Measurements from ENCODE around the gene RHOT1.
"Not testable (repeated sequence)": the region's sequence is repeated elsewhere in the genome, so short reads cannot be mapped to it uniquely, and the experiment has no call there.

RHOT1 gene

GRCh38 chr17:32178679-32179078, 36.4 kb downstream of the RHOT1 start:
- not testable (repeated sequence) for H3K27ac ChIP-seq (ENCODE audit: low read length, poor library complexity, severe bottlenecking); H2BK12ac ChIP-seq (ENCODE audit: low read length in 2 of 2); H3K79me1 ChIP-seq (replicated peaks; ENCODE audit: low read length, poor library complexity, severe bottlenecking); H3K27me3 ChIP-seq (ENCODE audit: control insufficient read depth in 1 of 2, insufficient read depth in 1 of 2, low read length in 2 of 2); H3K4ac ChIP-seq (ENCODE audit: low read depth in 1 of 2, low read length in 2 of 2); H2BK5ac ChIP-seq (ENCODE audit: low read depth, low read length, poor library complexity, severe bottlenecking); DNase-seq; H3K4me1 ChIP-seq (ENCODE audit: control insufficient read depth, insufficient read depth, low read depth, low read length); H4K91ac ChIP-seq (ENCODE audit: low read length); H3K4me3 ChIP-seq (ENCODE audit: insufficient read depth in 1 of 2, low read depth in 1 of 2, low read length in 2 of 2); H2BK120ac ChIP-seq (ENCODE audit: low read depth, low read length); H2BK15ac ChIP-seq (ENCODE audit: low read depth, poor library complexity, severe bottlenecking); H2AK5ac ChIP-seq (ENCODE audit: low read length, severe bottlenecking); H3K23ac ChIP-seq (ENCODE audit: low read length in 2 of 2); H3K4me2 ChIP-seq (ENCODE audit: low read length, poor library complexity, severe bottlenecking); H3K14ac ChIP-seq (ENCODE audit: low read length in 2 of 2); H3K9ac ChIP-seq (ENCODE audit: low read length); H3K18ac ChIP-seq (ENCODE audit: low read depth in 1 of 2, low read length in 2 of 2); H4K8ac ChIP-seq (ENCODE audit: low read length); H2AFZ ChIP-seq (ENCODE audit: low read depth, low read length); H3K9me3 ChIP-seq (ENCODE audit: control insufficient read depth, low read length)
- WGBS = over 99% methylated on average over 24 of the region's 24 CpGs
- peaks cover 36 to 46% of the 10 kb centered on the region in 2 experiments for H3K36me3 ChIP-seq (ENCODE audit: control insufficient read depth in 1 of 2, insufficient read depth in 2 of 2, low read depth in 1 of 2, low read length in 2 of 2)

DNA sequence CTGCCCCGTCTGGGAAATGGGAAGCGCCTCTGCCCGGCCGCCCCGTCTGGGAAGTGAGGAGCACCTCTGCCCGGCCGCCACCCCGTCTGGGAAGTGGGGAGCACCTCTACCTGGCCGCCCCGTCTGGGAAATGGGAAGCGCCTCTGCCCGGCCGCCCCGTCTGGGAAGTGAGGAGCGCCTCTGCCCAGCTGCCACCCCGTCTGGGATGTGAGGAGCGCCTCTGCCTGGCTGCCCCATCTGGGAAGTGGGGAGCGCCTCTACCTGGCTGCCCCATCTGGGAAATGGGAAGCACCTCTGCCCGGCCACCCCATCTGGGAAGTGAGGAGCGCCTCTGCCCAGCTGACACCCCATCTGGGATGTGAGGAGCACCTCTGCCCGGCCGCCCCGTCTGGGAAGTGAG, 36.8 kb downstream of the RHOT1 start:
- H4K8ac ChIP-seq (ENCODE audit: low read length); H3K27ac ChIP-seq (ENCODE audit: low read length, poor library complexity, severe bottlenecking); H3K23ac ChIP-seq (ENCODE audit: low read length in 2 of 2); H2AK5ac ChIP-seq (ENCODE audit: low read length, severe bottlenecking); H3K4me2 ChIP-seq (ENCODE audit: low read length, poor library complexity, severe bottlenecking); H3K9me3 ChIP-seq (ENCODE audit: control insufficient read depth, low read length); H2BK5ac ChIP-seq (ENCODE audit: low read depth, low read length, poor library complexity, severe bottlenecking); H2BK12ac ChIP-seq (ENCODE audit: low read length in 2 of 2); H3K9ac ChIP-seq (ENCODE audit: low read length); H3K18ac ChIP-seq (ENCODE audit: low read depth in 1 of 2, low read length in 2 of 2); H3K79me1 ChIP-seq (replicated peaks; ENCODE audit: low read length, poor library complexity, severe bottlenecking); H3K4me1 ChIP-seq (ENCODE audit: control insufficient read depth, insufficient read depth, low read depth, low read length); H3K4ac ChIP-seq (ENCODE audit: low read depth in 1 of 2, low read length in 2 of 2); H3K4me3 ChIP-seq (ENCODE audit: insufficient read depth in 1 of 2, low read depth in 1 of 2, low read length in 2 of 2); H2AFZ ChIP-seq (ENCODE audit: low read depth, low read length); H3K14ac ChIP-seq (ENCODE audit: low read length in 2 of 2); H2BK15ac ChIP-seq (ENCODE audit: low read depth, poor library complexity, severe bottlenecking); H3K27me3 ChIP-seq (ENCODE audit: control insufficient read depth in 1 of 2, insufficient read depth in 1 of 2, low read length in 2 of 2); H4K91ac ChIP-seq (ENCODE audit: low read length); H2BK120ac ChIP-seq (ENCODE audit: low read depth, low read length); DNase-seq: not testable (repeated sequence)
- 94% methylated on average over 16 of the region's 23 CpGs for WGBS
- H3K36me3 ChIP-seq (ENCODE audit: control insufficient read depth in 1 of 2, insufficient read depth in 2 of 2, low read depth in 1 of 2, low read length in 2 of 2) = peaks cover 37 to 46% of the 10 kb centered on the region in 2 experiments

DNA sequence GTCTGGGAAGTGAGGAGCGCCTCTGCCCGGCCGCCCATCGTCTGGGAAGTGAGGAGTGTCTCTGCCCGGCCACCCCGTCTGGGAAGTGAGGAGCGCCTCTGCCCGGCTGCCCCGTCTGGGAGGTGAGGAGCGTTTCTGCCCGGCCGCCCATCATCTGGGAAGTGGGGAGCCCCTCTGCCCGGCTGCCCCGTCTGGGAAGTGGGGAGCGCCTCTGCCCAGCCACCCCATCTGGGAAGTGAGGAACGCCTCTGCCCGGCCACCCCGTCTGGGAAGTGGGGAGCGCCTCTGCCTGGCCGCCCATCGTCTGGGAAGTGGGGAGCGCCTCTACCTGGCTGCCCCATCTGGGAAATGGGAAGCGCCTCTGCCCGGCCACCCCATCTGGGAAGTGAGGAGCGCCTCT, 37.2 kb downstream of the RHOT1 start:
- not testable (repeated sequence) for H3K4me2 ChIP-seq (ENCODE audit: low read length, poor library complexity, severe bottlenecking); H3K9ac ChIP-seq (ENCODE audit: low read length); H3K79me1 ChIP-seq (replicated peaks; ENCODE audit: low read length, poor library complexity, severe bottlenecking); H3K23ac ChIP-seq (ENCODE audit: low read length in 2 of 2); H2AFZ ChIP-seq (ENCODE audit: low read depth, low read length); H2BK5ac ChIP-seq (ENCODE audit: low read depth, low read length, poor library complexity, severe bottlenecking); H4K8ac ChIP-seq (ENCODE audit: low read length); H3K4me3 ChIP-seq (ENCODE audit: insufficient read depth in 1 of 2, low read depth in 1 of 2, low read length in 2 of 2); H2BK120ac ChIP-seq (ENCODE audit: low read depth, low read length); H3K18ac ChIP-seq (ENCODE audit: low read depth in 1 of 2, low read length in 2 of 2); H3K14ac ChIP-seq (ENCODE audit: low read length in 2 of 2); H4K91ac ChIP-seq (ENCODE audit: low read length); H3K4me1 ChIP-seq (ENCODE audit: control insufficient read depth, insufficient read depth, low read depth, low read length); DNase-seq; H3K27me3 ChIP-seq (ENCODE audit: control insufficient read depth in 1 of 2, insufficient read depth in 1 of 2, low read length in 2 of 2); H3K9me3 ChIP-seq (ENCODE audit: control insufficient read depth, low read length); H3K27ac ChIP-seq (ENCODE audit: low read length, poor library complexity, severe bottlenecking); H2AK5ac ChIP-seq (ENCODE audit: low read length, severe bottlenecking); H2BK12ac ChIP-seq (ENCODE audit: low read length in 2 of 2); H3K4ac ChIP-seq (ENCODE audit: low read depth in 1 of 2, low read length in 2 of 2); H2BK15ac ChIP-seq (ENCODE audit: low read depth, poor library complexity, severe bottlenecking)
- H3K36me3 ChIP-seq (ENCODE audit: control insufficient read depth in 1 of 2, insufficient read depth in 2 of 2, low read depth in 1 of 2, low read length in 2 of 2) = peaks cover 37 to 46% of the 10 kb centered on the region in 2 experiments
- 95% methylated on average over 22 of the region's 25 CpGs for WGBS

DNA sequence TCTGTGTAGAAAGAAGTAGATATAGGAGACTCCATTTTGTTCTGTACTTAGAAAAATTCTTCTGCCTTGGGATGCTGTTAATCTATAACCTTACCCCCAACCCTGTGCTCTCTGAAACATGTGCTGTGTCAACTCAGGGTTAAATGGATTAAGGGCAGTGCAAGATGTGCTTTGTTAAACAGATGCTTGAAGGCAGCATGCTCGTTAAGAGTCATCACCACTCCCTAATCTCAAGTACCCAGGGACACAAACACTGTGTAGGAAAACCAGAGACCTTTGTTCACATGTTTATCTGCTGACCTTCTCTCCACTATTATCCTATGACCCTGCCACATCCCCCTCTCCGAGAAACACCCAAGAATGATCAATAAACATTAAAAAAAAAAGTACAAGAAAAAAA, 38.0 kb downstream of the RHOT1 start:
- H3K23ac ChIP-seq (ENCODE audit: low read length in 2 of 2); H2BK15ac ChIP-seq (ENCODE audit: low read depth, poor library complexity, severe bottlenecking); H3K4ac ChIP-seq (ENCODE audit: low read depth in 1 of 2, low read length in 2 of 2); H3K4me3 ChIP-seq (ENCODE audit: insufficient read depth in 1 of 2, low read depth in 1 of 2, low read length in 2 of 2); H2BK5ac ChIP-seq (ENCODE audit: low read depth, low read length, poor library complexity, severe bottlenecking); H3K79me1 ChIP-seq (replicated peaks; ENCODE audit: low read length, poor library complexity, severe bottlenecking); H3K9me3 ChIP-seq (ENCODE audit: control insufficient read depth, low read length); H3K27me3 ChIP-seq (ENCODE audit: control insufficient read depth in 1 of 2, insufficient read depth in 1 of 2, low read length in 2 of 2); H3K27ac ChIP-seq (ENCODE audit: low read length, poor library complexity, severe bottlenecking); H2BK12ac ChIP-seq (ENCODE audit: low read length in 2 of 2); H2AK5ac ChIP-seq (ENCODE audit: low read length, severe bottlenecking); DNase-seq; H4K91ac ChIP-seq (ENCODE audit: low read length); H3K9ac ChIP-seq (ENCODE audit: low read length); H3K14ac ChIP-seq (ENCODE audit: low read length in 2 of 2); H3K18ac ChIP-seq (ENCODE audit: low read depth in 1 of 2, low read length in 2 of 2); H2AFZ ChIP-seq (ENCODE audit: low read depth, low read length); H3K4me2 ChIP-seq (ENCODE audit: low read length, poor library complexity, severe bottlenecking); H2BK120ac ChIP-seq (ENCODE audit: low read depth, low read length); H3K4me1 ChIP-seq (ENCODE audit: control insufficient read depth, insufficient read depth, low read depth, low read length); H4K8ac ChIP-seq (ENCODE audit: low read length): not testable (repeated sequence)
- no CpG with 5 or more reads among the region's 2 CpGs for WGBS
- peaks cover 41 to 44% of the 10 kb centered on the region in 2 experiments for H3K36me3 ChIP-seq (ENCODE audit: control insufficient read depth in 1 of 2, insufficient read depth in 2 of 2, low read depth in 1 of 2, low read length in 2 of 2)

Measured in mesenchymal stem cell (in vitro differentiated cells and primary cell).